Mucosa of stomach (tissue), 1 donor: ENCODE results near the gene BAIAP2.

ENCODE experiments used
- H3K27me3 ChIP-seq: one replicate; pipeline ENCODE4 v1.7.0; 2013; ENCODE audit warnings: mild to moderate bottlenecking, low read length; ENCODE audit not compliant: control insufficient read depth, insufficient read depth
- H3K36me3 ChIP-seq: one replicate; pipeline ENCODE4 v1.7.0; 2013; ENCODE audit warnings: low read length; ENCODE audit not compliant: control insufficient read depth, insufficient read depth
- H3K4me1 ChIP-seq: one replicate; pipeline ENCODE4 v1.7.0; 2013; ENCODE audit warnings: mild to moderate bottlenecking, low read length; ENCODE audit not compliant: control insufficient read depth, insufficient read depth
- H3K4me3 ChIP-seq: one replicate; pipeline ENCODE4 v1.7.0; 2013; ENCODE audit warnings: low read length
- H3K9ac ChIP-seq: one replicate; pipeline ENCODE4 v1.7.0; 2013; ENCODE audit warnings: mild to moderate bottlenecking, low read length, moderate library complexity
- H3K9me3 ChIP-seq: one replicate; pipeline ENCODE4 v1.7.0; 2013; ENCODE audit warnings: mild to moderate bottlenecking, low read length, moderate library complexity; ENCODE audit not compliant: control insufficient read depth
- donor health status: Pancreatic carcinoma.

BAIAP2 gene

GRCh38 chr17:81045590-81046095 is 10.7 kb downstream of the BAIAP2 start:
- no peaks in the 10 kb centered on the region for H3K27me3 ChIP-seq
- peaks cover 82% of the 10 kb centered on the region for H3K4me1 ChIP-seq
- H3K36me3 ChIP-seq: no peaks in the 10 kb centered on the region
- no peaks in the 10 kb centered on the region for H3K9me3 ChIP-seq
- no peak overlapping the region for H3K4me3 ChIP-seq
- no peak overlapping the region for H3K9ac ChIP-seq

- Histone ChIP-seq H3K36me3 (no peaks in the 10 kb centered on the region), H3K9ac (peak overlapping the region; percentile 7), H3K9me3 (no peaks in the 10 kb centered on the region), H3K4me3 (no peak overlapping the region), H3K27me3 (no peaks in the 10 kb centered on the region), H3K4me1 (peaks cover 82% of the 10 kb centered on the region)
Observed at GRCh38 chr17:81046132-81046769, 11.3 kb downstream of the BAIAP2 start.

- Histone ChIP-seq H3K9ac (peak overlapping the region; percentile 7), H3K4me3 (no peak overlapping the region), H3K4me1 (peaks cover 82% of the 10 kb centered on the region), H3K36me3 (no peaks in the 10 kb centered on the region), H3K9me3 (no peaks in the 10 kb centered on the region), H3K27me3 (no peaks in the 10 kb centered on the region)
Observed at GRCh38 chr17:81046770-81047359, 11.9 kb downstream of the BAIAP2 start.

- no peak overlapping the region for H3K4me3 ChIP-seq
- H3K36me3 ChIP-seq: no peaks in the 10 kb centered on the region
- H3K4me1 ChIP-seq: peaks cover 84% of the 10 kb centered on the region
- H3K9me3 ChIP-seq: no peaks in the 10 kb centered on the region
- no peak overlapping the region for H3K9ac ChIP-seq
- H3K27me3 ChIP-seq: no peaks in the 10 kb centered on the region
Observed at GRCh38 chr17:81048827-81049371, 13.9 kb downstream of the BAIAP2 start.

- Histone ChIP-seq H3K4me1 (peaks cover 79% of the 10 kb centered on the region), H3K27me3 (no peaks in the 10 kb centered on the region), H3K9ac (peak overlapping the region; percentile 51), H3K9me3 (no peaks in the 10 kb centered on the region), H3K4me3 (no peak overlapping the region), H3K36me3 (no peaks in the 10 kb centered on the region)
Observed at GRCh38 chr17:81049372-81049911, 14.5 kb downstream of the BAIAP2 start.

- H3K4me1 ChIP-seq: peaks cover 72% of the 10 kb centered on the region
- H3K9ac ChIP-seq: peak overlapping the region; percentile 51
- no peak overlapping the region for H3K4me3 ChIP-seq
- no peaks in the 10 kb centered on the region for H3K9me3 ChIP-seq
- no peaks in the 10 kb centered on the region for H3K36me3 ChIP-seq
- no peaks in the 10 kb centered on the region for H3K27me3 ChIP-seq
Observed at GRCh38 chr17:81049973-81050551, 15.1 kb downstream of the BAIAP2 start.

GRCh38 chr17:81050645-81051625 is 16.0 kb downstream of the BAIAP2 start:
- Histone ChIP-seq H3K4me1 (peaks cover 64% of the 10 kb centered on the region), H3K9me3 (no peaks in the 10 kb centered on the region), H3K9ac (no peak overlapping the region), H3K27me3 (no peaks in the 10 kb centered on the region), H3K4me3 (no peak overlapping the region), H3K36me3 (no peaks in the 10 kb centered on the region)

GRCh38 chr17:81052199-81052997 is 17.4 kb downstream of the BAIAP2 start:
- no peaks in the 10 kb centered on the region for H3K9me3 ChIP-seq
- no peak overlapping the region for H3K9ac ChIP-seq
- H3K36me3 ChIP-seq: no peaks in the 10 kb centered on the region
- no peaks in the 10 kb centered on the region for H3K27me3 ChIP-seq
- no peak overlapping the region for H3K4me3 ChIP-seq
- H3K4me1 ChIP-seq: peaks cover 58% of the 10 kb centered on the region

- H3K36me3 ChIP-seq: no peaks in the 10 kb centered on the region
- H3K4me1 ChIP-seq: peaks cover 60% of the 10 kb centered on the region
- no peak overlapping the region for H3K4me3 ChIP-seq
- H3K9me3 ChIP-seq: no peaks in the 10 kb centered on the region
- H3K27me3 ChIP-seq: no peaks in the 10 kb centered on the region
- no peak overlapping the region for H3K9ac ChIP-seq
Observed at GRCh38 chr17:81053041-81053970, 18.4 kb downstream of the BAIAP2 start.

GRCh38 chr17:81054308-81054707 is 19.4 kb downstream of the BAIAP2 start:
- H3K9me3 ChIP-seq: no peaks in the 10 kb centered on the region
- no peak overlapping the region for H3K4me3 ChIP-seq
- peaks cover 50% of the 10 kb centered on the region for H3K4me1 ChIP-seq
- no peak overlapping the region for H3K9ac ChIP-seq
- H3K27me3 ChIP-seq: no peaks in the 10 kb centered on the region
- H3K36me3 ChIP-seq: no peaks in the 10 kb centered on the region
